Measurements from ENCODE around the gene ZNF804B.

DNA sequence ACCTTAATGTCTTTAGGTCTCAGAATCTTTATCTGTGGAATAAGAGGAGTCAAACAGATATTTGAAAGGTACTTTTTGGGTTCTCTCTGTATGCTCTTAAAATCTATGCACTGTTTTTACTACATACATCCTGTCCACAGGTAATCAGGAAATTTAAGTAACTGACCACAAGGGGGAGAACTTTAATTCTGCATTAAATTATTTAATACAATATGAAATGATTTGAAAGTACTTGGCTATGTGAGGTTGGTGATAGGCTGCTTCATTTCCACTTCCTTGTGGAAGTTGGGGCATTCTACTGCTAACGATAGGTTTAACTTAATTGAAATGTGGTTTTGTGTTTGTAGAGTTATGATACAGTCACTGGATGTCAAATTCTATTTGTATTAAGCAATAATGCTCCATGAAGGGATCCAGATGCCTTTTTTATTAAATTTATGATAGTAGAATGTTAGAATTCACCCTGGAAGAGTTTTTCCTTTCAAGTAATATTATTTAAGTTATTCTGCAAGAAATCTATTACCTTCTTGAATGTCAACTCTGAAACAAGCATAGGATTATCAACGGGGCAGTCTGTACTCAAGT is 30.1 kb downstream of the ZNF804B start:
- TF ChIP-seq, protein P1, sequence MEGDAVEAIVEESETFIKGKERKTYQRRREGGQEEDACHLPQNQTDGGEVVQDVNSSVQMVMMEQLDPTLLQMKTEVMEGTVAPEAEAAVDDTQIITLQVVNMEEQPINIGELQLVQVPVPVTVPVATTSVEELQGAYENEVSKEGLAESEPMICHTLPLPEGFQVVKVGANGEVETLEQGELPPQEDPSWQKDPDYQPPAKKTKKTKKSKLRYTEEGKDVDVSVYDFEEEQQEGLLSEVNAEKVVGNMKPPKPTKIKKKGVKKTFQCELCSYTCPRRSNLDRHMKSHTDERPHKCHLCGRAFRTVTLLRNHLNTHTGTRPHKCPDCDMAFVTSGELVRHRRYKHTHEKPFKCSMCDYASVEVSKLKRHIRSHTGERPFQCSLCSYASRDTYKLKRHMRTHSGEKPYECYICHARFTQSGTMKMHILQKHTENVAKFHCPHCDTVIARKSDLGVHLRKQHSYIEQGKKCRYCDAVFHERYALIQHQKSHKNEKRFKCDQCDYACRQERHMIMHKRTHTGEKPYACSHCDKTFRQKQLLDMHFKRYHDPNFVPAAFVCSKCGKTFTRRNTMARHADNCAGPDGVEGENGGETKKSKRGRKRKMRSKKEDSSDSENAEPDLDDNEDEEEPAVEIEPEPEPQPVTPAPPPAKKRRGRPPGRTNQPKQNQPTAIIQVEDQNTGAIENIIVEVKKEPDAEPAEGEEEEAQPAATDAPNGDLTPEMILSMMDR (IDR thresholded peaks at IDR 0.05; ENCODE audit: low read depth, low read length), result peak; percentile 63
- TF ChIP-seq EZH2phosphoT487 (IDR thresholded peaks at IDR 0.05; ENCODE audit: low read depth), result no peak

Measured in OCI-LY3 (cell line).